Effector CD4-positive, alpha-beta T cell (primary cell): ENCODE measurements around the gene PCDHA12.
"Not testable (repeated sequence)": the region's sequence is repeated elsewhere in the genome, so short reads cannot be mapped to it uniquely, and the experiment has no call there.

Source experiments
- DNase-seq: peaks from one replicate; pipeline ENCODE4 v3.0.0-alpha.2; 2020

The PCDHA12 gene

GRCh38 chr5:140862441-140863295 is 12.4 kb upstream of the PCDHA12 start:
- no peak for DNase-seq

GRCh38 chr5:140868721-140869554 is 6.2 kb upstream of the PCDHA12 start, which contains the start of gene PCDHA11:
PCDHA11 (plus strand) TSS chr5:140868957; CDS start chr5:140869104, 147 bp downstream.
- no peak for DNase-seq

- DNase-seq = no peak
These were observed 5.6 kb upstream of the PCDHA12 start for GRCh38 chr5:140869555-140869886.

- no peak for DNase-seq
These were observed 4.6 kb upstream of the PCDHA12 start for GRCh38 chr5:140870221-140871201.

GRCh38 chr5:140876541-140877261 is 1.6 kb downstream of the PCDHA12 start:
- DNase-seq = not testable (repeated sequence)

- DNase-seq = no peak
These were observed 2.1 kb downstream of the PCDHA12 start for GRCh38 chr5:140877262-140877581.

GRCh38 chr5:140881889-140882590 is 6.9 kb downstream of the PCDHA12 start, which contains the start of gene PCDHA13:
PCDHA13 (plus strand) TSS chr5:140882124; CDS start chr5:140882269, 145 bp downstream.
- no peak for DNase-seq

- DNase-seq = no peak
These were observed 7.4 kb downstream of the PCDHA12 start for GRCh38 chr5:140882591-140882899.

- no peak for DNase-seq
These were observed 8.3 kb downstream of the PCDHA12 start for GRCh38 chr5:140883373-140883772.

GRCh38 chr5:140883927-140884697 is 9.0 kb downstream of the PCDHA12 start:
- no peak for DNase-seq

GRCh38 chr5:140916325-140916724 is 41.2 kb downstream of the PCDHA12 start:
- no peak for DNase-seq

- DNase-seq = no peak
These were observed 48.5 kb downstream of the PCDHA12 start for GRCh38 chr5:140923601-140924000.

- DNase-seq = no peak
These were observed 50.8 kb downstream of the PCDHA12 start, which contains the start of gene PCDHAC1 for GRCh38 chr5:140925806-140926442. PCDHAC1 (plus strand) TSS chr5:140926299; CDS start chr5:140926893, 594 bp downstream.

- no peak for DNase-seq
These were observed 51.5 kb downstream of the PCDHA12 start for GRCh38 chr5:140926443-140927227.

GRCh38 chr5:140927228-140927573 is 52.1 kb downstream of the PCDHA12 start:
- no peak for DNase-seq
